Epithelial cell of proximal tubule (primary cell): ENCODE measurements around the gene GALNT9. TPM values are rescaled to one million over a fixed set of nuclear protein-coding genes. Genes with fewer than 3 reads are reported as not detected.

Experiments used
- DNase-seq: peaks from one replicate; pipeline ENCODE4 v3.0.0-alpha.2; 2011; ENCODE audit warnings: low read depth
- H3K4me3 ChIP-seq: 2 replicates; pipeline ENCODE4 v1.5.1; 2011; ENCODE audit warnings: low read depth, mild to moderate bottlenecking, low read length
- total RNA-seq: library from RNA; depleted of rRNA; stranded (reverse); fragments of >200 nt; gene quantifications from 2 replicates; pipeline ENCODE4 v1.2.3, GENCODE V29; 2015
- TF ChIP-seq, protein P1 (sequence below): conservative IDR thresholded peaks from 2 replicates; pipeline ENCODE4 v1.5.1; 2012; ENCODE audit warnings: low read depth, mild to moderate bottlenecking, low read length

GALNT9 gene
- total RNA-seq, 1 donor from 2014 or later, result not detected

DNA sequence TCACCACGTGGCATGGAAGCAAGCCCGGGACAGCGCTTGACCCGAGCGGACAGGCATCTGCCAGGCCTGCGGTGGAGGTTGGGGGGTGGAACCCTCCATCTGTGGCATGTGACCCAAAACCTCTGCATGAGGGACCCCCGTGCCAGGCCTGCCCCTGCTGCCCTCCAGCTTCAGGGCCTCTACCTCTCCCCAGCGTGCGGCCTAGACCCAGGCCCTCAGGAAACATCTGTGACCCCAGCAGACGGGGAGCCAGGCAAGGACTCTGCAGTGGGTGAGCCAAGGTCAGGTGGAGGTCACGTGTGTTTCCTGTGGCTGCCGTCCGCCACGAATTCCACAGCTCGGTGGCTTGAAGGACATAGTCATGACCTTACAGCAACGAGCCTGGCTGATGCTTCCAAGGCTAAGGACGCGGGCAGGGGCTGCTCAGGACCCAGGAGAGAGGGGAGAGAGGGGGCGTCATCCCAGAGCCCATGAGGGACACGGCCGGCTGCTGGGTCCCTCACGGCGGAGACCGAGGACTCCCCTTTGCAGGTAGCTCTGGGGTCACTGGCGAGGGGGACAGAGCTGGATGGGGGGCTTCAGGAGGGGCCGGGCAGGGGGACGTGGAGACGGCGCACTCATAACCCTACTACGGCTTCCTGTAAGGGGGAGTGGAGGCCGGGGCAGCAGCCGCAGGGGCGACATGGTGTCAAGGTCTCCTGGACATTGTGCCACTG is 91.5 kb downstream of the GALNT9 start:
- DNase-seq, result no peak
- no peak overlapping the region for H3K4me3 ChIP-seq
- TF ChIP-seq, protein P1, sequence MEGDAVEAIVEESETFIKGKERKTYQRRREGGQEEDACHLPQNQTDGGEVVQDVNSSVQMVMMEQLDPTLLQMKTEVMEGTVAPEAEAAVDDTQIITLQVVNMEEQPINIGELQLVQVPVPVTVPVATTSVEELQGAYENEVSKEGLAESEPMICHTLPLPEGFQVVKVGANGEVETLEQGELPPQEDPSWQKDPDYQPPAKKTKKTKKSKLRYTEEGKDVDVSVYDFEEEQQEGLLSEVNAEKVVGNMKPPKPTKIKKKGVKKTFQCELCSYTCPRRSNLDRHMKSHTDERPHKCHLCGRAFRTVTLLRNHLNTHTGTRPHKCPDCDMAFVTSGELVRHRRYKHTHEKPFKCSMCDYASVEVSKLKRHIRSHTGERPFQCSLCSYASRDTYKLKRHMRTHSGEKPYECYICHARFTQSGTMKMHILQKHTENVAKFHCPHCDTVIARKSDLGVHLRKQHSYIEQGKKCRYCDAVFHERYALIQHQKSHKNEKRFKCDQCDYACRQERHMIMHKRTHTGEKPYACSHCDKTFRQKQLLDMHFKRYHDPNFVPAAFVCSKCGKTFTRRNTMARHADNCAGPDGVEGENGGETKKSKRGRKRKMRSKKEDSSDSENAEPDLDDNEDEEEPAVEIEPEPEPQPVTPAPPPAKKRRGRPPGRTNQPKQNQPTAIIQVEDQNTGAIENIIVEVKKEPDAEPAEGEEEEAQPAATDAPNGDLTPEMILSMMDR, result no peak

DNA sequence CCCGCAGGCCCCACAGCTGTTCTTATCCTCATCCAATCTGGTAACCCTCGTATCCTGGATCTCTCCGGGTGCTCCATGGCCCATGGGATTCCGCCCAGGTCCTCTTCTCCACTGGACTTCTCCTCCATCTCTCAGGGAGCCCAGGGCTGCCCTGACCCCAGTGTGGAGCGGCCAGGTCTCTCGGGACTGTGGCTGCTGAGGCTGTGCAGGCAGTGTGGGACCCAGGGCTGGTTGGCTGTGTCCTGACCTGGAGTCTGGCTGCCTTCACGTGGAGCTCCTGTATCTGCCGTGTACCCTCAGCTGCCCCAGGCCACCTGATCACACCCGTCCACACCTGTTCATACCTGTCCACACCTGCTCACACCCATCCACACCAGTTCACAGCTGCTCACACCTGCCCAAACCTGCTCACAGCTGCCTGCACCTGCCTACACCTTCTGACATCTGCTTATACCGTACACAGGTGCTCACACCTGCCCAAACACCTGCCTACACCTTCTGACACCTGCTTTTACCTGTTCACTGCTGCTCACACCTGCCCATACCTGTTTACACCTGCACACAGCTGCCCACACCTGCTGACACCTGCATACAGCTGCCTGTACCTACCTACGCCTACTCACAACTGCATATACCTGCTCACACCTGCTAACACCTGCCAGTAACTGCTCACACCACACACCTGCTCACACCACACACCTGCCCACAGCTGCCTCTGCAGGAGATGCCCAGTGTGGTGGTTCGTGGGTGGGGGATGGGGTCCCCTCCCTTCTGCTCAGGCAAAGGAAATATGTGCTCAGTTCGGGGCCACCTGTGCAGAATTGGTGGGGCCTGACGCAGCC is 92.2 kb downstream of the GALNT9 start:
- no peak for DNase-seq
- TF ChIP-seq, protein P1, result no peak
- no peak overlapping the region for H3K4me3 ChIP-seq

DNA sequence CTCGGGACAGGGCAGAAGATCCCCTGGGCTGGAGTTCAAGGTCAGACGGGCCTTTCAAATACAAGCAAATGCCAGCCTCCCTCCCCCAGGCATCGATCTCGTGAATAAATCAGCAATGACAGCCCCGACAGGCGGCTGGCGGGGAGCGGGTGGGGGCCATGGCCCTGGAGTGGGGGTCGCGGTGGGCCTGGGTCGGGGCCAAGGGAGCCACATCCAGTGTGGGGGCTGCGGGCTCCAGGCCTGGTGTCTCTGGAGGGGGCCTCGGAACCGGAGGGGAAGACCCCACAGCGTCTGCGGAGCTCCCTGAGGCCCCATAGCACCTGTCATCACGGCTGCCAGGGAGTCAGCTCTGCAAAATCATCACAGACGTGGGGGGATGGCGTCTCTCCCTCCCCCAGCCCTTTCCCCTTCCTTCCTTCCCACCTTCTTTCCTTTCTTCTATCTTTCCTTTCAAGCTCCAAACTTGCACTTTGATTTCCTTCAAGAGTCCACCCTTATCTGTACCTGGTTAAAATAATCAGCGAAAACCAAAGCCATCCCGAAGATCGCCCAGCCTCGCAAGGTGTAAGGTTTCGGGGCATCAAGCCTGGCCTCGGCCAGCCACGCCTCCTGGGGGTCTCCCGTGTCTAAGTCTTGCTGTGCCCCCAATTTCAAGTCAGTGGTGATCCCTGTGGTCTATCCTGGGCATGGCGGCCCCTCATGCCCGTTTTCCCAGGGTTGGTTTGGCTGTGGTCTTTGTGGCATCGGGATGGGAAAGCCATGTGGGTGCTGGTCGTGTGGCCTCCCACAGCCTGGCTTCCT is 93.1 kb downstream of the GALNT9 start:
- TF ChIP-seq, protein P1, result no peak
- DNase-seq, result no peak
- no peak overlapping the region for H3K4me3 ChIP-seq

DNA sequence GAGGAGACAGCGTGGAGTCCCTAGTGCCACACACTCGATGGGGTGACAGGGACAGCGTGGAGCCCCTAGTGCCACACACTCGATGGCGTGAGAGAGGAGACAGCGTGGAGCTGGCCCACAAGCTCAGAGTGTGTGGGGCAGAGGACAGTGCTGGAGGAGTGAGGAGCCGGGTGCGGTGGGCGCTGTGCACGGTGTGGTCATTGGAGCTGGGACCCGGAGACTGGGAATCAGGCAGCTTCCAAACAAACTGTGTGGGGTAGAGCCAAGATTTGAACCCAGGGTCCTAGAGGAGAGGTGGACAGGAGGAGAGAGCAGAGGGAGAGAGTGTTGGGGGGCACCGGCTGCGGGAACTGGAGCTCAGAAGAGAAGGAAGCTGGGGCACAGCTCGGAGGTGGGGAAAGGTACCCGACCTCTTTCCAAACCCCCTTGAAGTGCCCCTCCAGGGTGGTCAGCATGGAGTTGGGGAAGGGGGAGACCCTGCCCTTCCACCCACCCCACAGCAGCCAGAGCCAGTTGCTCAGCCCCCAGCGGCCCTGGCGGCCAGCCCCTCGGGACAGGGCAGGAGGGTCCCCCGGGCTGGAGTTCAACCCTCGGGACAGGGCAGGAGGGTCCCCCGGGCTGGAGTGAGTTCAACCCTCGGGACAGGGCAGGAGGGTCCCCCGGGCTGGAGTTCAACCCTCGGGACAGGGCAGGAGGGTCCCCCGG is 94.1 kb downstream of the GALNT9 start:
- H3K4me3 ChIP-seq, result no peak overlapping the region
- TF ChIP-seq, protein P1, result no peak
- DNase-seq, result no peak

DNA sequence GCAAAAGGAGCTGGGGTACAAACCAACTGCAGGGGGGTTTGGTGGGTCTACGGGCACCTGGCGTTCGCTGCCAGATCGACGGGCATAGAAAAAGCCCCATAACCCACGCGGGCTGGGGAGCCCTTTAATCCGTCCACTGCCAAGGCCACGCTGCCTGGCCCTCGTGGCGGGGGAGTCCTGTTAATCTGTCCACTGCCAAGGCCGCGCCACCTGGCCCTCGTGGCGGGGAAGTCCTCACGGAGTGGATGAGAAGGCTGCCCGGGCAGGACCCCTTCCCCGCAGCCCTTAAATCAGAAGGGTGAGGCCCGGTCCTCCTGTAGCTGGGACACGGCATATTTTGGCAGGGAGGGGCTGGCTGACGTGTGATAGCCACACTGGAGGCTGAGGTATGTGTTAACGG is 99.0 kb downstream of the GALNT9 start:
- TF ChIP-seq, protein P1, result no peak
- DNase-seq, result no peak

DNA sequence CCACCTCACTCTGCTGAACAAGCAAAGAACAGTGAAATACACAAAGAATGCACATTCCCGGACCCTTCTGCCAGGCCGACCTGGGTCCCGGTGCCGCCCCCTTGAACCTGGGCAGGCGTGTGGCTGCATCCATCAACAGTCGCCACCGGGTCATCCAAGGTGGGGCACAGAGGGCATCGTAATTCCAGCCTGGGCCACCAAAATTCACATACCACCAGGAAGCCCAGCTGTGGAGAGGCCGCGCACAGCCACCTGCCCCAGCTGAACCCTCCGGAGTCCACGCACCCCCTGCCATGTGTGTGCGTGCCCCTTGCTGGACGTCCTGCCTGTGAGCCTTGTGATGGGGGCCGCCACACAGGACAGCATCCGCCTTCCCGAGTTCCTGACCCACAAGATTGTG is 99.5 kb downstream of the GALNT9 start:
- no peak for DNase-seq
- no peak overlapping the region for H3K4me3 ChIP-seq
- TF ChIP-seq, protein P1, result no peak

More for the DNA sequence above, 99.0 kb downstream of the GALNT9 start:
- no peak overlapping the region for H3K4me3 ChIP-seq
